HG02884 (cell line): ENCODE results near the gene CALML5.
"Not testable (repeated sequence)": the region's sequence is repeated elsewhere in the genome, so short reads cannot be mapped to it uniquely, and the experiment has no call there.

Experiments
- ATAC-seq: cut with Tn5 transposase; IDR thresholded peaks from one replicate; pipeline ENCODE4 v1.9.1; 2021; ENCODE audit warnings: mild to moderate bottlenecking, moderate library complexity; ENCODE audit not compliant: unreplicated experiment

Gene CALML5

GRCh38 chr10:5485948-5486852, 13.2 kb downstream of the CALML5 start:
- ATAC-seq, result no peak

- ATAC-seq, result no peak
These were observed 14.1 kb downstream of the CALML5 start for GRCh38 chr10:5485290-5485689.

- ATAC-seq, result no peak
These were observed 15.2 kb downstream of the CALML5 start for GRCh38 chr10:5484205-5484604.

GRCh38 chr10:5482016-5482415, 17.4 kb downstream of the CALML5 start:
- no peak for ATAC-seq

GRCh38 chr10:5481121-5481520, 18.2 kb downstream of the CALML5 start:
- no peak for ATAC-seq

- no peak for ATAC-seq
These were observed 19.0 kb downstream of the CALML5 start for GRCh38 chr10:5480162-5480941.

GRCh38 chr10:5479481-5480161, 19.7 kb downstream of the CALML5 start:
- ATAC-seq, result peak; percentile 50

GRCh38 chr10:5478694-5479305, 20.6 kb downstream of the CALML5 start:
- no peak for ATAC-seq

- ATAC-seq, result no peak
These were observed 21.2 kb downstream of the CALML5 start for GRCh38 chr10:5477948-5478693.

GRCh38 chr10:5476918-5477525, 22.3 kb downstream of the CALML5 start:
- ATAC-seq, result no peak

- not testable (repeated sequence) for ATAC-seq
These were observed 23.2 kb downstream of the CALML5 start for GRCh38 chr10:5475974-5476807.

GRCh38 chr10:5475088-5475487, 24.3 kb downstream of the CALML5 start:
- ATAC-seq, result not testable (repeated sequence)

- ATAC-seq, result not testable (repeated sequence)
These were observed 24.7 kb downstream of the CALML5 start for GRCh38 chr10:5474642-5475041.

- ATAC-seq, result no peak
These were observed 29.2 kb downstream of the CALML5 start for GRCh38 chr10:5470062-5470751.

GRCh38 chr10:5469353-5470061, 29.9 kb downstream of the CALML5 start:
- ATAC-seq, result no peak

- no peak for ATAC-seq
These were observed 30.9 kb downstream of the CALML5 start for GRCh38 chr10:5468262-5469106.
